ENCODE data around the gene TRMU.
"Not testable (repeated sequence)": the region's sequence is repeated elsewhere in the genome, so short reads cannot be mapped to it uniquely, and the experiment has no call there.

Gene TRMU

DNA sequence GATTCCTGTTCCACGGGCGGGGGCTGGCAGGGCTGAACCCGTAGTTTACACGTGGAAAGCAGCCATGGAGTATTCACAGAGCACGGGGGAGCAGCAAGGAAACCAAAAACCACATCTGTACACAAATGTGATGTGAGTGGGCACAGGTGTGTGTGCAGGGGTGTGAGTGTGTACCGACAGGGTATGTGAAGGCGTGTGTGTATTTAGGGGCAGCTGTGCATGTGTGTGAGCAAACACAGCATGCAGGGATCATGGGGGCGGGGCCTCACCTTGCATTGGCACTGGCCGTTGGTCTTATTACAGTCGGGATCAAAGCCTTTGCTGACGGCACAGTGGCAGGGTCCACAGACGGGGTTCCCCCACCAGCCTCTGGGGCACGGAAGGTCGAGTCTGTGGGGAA, 58.4 kb downstream of the TRMU start:
- ChIA-PET CTCF (interaction anchor here (0.6 kb wide), 1 partner anchor 64 kb away, joined by 3 read pairs; no protein-coding TSS in a partner anchor), POLR2A (ENCODE audit: low non-redundant PET) (no interaction called here)
- DNase-seq (ENCODE audit: low spot score): no peak
- TF ChIP-seq, protein P1, sequence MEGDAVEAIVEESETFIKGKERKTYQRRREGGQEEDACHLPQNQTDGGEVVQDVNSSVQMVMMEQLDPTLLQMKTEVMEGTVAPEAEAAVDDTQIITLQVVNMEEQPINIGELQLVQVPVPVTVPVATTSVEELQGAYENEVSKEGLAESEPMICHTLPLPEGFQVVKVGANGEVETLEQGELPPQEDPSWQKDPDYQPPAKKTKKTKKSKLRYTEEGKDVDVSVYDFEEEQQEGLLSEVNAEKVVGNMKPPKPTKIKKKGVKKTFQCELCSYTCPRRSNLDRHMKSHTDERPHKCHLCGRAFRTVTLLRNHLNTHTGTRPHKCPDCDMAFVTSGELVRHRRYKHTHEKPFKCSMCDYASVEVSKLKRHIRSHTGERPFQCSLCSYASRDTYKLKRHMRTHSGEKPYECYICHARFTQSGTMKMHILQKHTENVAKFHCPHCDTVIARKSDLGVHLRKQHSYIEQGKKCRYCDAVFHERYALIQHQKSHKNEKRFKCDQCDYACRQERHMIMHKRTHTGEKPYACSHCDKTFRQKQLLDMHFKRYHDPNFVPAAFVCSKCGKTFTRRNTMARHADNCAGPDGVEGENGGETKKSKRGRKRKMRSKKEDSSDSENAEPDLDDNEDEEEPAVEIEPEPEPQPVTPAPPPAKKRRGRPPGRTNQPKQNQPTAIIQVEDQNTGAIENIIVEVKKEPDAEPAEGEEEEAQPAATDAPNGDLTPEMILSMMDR (conservative IDR thresholded peaks at IDR 0.05; ENCODE audit: low read depth): no peak
- H3K27ac ChIP-seq: peak overlapping the region; percentile 16; the same call in 1 of the 2 replicates

- TF ChIP-seq, protein P1 (conservative IDR thresholded peaks at IDR 0.05; ENCODE audit: low read depth): no peak
- POLR2A ChIA-PET (ENCODE audit: low non-redundant PET): no interaction called here
- no peak for DNase-seq (ENCODE audit: low spot score)
- CTCF ChIA-PET: interaction anchor here (0.6 kb wide), 1 partner anchor 64 kb away, joined by 3 read pairs; no protein-coding TSS in a partner anchor
- peak overlapping the region; percentile 16; the same call in 1 of the 2 replicates for H3K27ac ChIP-seq
Observed at GRCh38 chr22:46394622-46395021, 59.1 kb downstream of the TRMU start.

- ChIA-PET CTCF (no interaction called here), POLR2A (ENCODE audit: low non-redundant PET) (no interaction called here)
- H3K27ac ChIP-seq: 0 out of 2 replicates have a peak overlapping the region, but pooled peaks have one; percentile 16
- no peak for DNase-seq (ENCODE audit: low spot score)
- TF ChIP-seq, protein P1 (conservative IDR thresholded peaks at IDR 0.05; ENCODE audit: low read depth): no peak
Observed at GRCh38 chr22:46395145-46395544, 59.6 kb downstream of the TRMU start.

GRCh38 chr22:46397049-46397448, 61.5 kb downstream of the TRMU start:
- DNase-seq (ENCODE audit: low spot score); CTCF ChIA-PET; POLR2A ChIA-PET (ENCODE audit: low non-redundant PET): not testable (repeated sequence)
- 0 out of 2 replicates have a peak overlapping the region, but pooled peaks have one; percentile 3 for H3K27ac ChIP-seq

- DNase-seq (ENCODE audit: low spot score): no peak
- TF ChIP-seq, protein P1 (conservative IDR thresholded peaks at IDR 0.05; ENCODE audit: low read depth): no peak
- POLR2A ChIA-PET (ENCODE audit: low non-redundant PET): no interaction called here
- CTCF ChIA-PET: no interaction called here
- H3K27ac ChIP-seq: no peak overlapping the region
Observed at GRCh38 chr22:46397514-46397913, 62.0 kb downstream of the TRMU start.

- no peak for DNase-seq (ENCODE audit: low spot score)
- ChIA-PET CTCF (interaction anchor here (0.5 kb wide), 1 partner anchor 144 kb away, joined by 3 read pairs; no protein-coding TSS in a partner anchor), POLR2A (ENCODE audit: low non-redundant PET) (no interaction called here)
- TF ChIP-seq, protein P1 (conservative IDR thresholded peaks at IDR 0.05; ENCODE audit: low read depth): no peak
- no peak overlapping the region for H3K27ac ChIP-seq
Observed at GRCh38 chr22:46397951-46398350, 62.4 kb downstream of the TRMU start.

DNA sequence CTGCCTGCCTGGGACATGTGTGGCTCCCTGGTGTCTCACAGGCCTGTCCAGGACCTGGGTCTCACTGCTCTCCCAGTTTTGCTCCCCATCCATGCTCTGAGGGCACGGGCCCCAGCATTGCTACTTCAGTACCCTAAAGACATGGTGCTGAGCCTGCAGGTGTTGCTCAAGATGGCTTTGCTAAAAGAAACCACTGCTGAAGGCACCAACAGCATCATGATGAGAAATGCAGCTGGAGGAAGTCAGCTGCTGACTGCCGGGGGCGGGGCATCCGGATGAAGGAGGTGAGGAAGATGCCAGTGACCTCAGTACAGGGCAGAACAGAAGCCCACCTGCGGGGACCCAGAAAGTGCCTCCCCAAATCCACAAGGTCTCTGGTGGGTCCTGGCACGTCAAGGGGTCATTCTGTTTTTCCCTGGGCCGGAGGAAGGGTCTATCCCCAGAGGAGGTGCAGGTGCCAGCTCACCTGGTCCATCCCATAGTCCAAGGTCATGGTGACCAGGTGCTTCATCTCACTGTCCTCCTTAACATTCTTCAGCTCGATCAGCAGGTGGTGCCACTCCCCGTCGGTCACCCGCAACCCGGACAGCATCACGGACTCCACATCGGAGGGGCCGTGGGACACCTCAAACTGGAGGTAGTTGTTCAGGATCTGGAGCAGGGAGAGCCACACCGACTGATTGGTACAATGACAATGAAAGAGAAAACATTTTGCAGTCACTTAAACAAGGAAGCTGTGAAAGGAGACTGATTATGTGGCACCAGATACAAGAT, 63.9 kb downstream of the TRMU start:
- DNase-seq (ENCODE audit: low spot score): no peak
- ChIA-PET POLR2A (ENCODE audit: low non-redundant PET) (no interaction called here), CTCF (no interaction called here)
- TF ChIP-seq, protein P1 (conservative IDR thresholded peaks at IDR 0.05; ENCODE audit: low read depth): no peak
- H3K27ac ChIP-seq: no peak overlapping the region

Measured in RWPE1 (cell line).